Activated B cell treated with CpG ODN at 0.5 μM for 24 hours (primary cell): ENCODE results near the gene PRKCQ. TPM values are rescaled to one million over a fixed set of nuclear protein-coding genes. Genes with fewer than 3 reads are reported as not detected.

Experiments
- ATAC-seq: fragments of 200-7000 bp; cut with Tn5 transposase; one replicate; pipeline ENCODE4 v1.10.0; 2021; ENCODE audit warnings: low read depth, mild to moderate bottlenecking, moderate library complexity
- CTCF ChIA-PET: fragments of 350-600 bp; sonication (Branson Sonifier 250); formaldehyde crosslinking; loops from one replicate; lab custom pipeline; 2021; ENCODE audit warnings: antibody characterized with exemption; lab: Charles Lee
- POLR2A ChIA-PET: fragments of 350-600 bp; sonication (Branson Sonifier 250); formaldehyde crosslinking; loops from one replicate; lab custom pipeline; 2021; ENCODE audit warnings: antibody characterized with exemption; lab: Charles Lee
- DNase-seq: peaks from one replicate; pipeline ENCODE4 v3.0.0; 2022
- H3K27ac Mint-ChIP-seq: one replicate; pipeline ENCODE4 v1.8.0; 2020; ENCODE audit warnings: mixed read lengths
- H3K27me3 Mint-ChIP-seq: one replicate; pipeline ENCODE4 v1.8.0; 2021; ENCODE audit warnings: mixed read lengths
- H3K36me3 Mint-ChIP-seq: one replicate; pipeline ENCODE4 v1.8.0; 2021; ENCODE audit warnings: low read depth, mixed read lengths
- H3K4me1 Mint-ChIP-seq: one replicate; pipeline ENCODE4 v1.8.0; 2021; ENCODE audit warnings: mixed read lengths
- H3K4me3 Mint-ChIP-seq: one replicate; pipeline ENCODE4 v1.8.0; 2020; ENCODE audit warnings: mild to moderate bottlenecking, mixed read lengths
- H3K9me3 Mint-ChIP-seq: one replicate; pipeline ENCODE4 v1.8.0; 2020; ENCODE audit warnings: mixed read lengths
- CTCF ChIP-seq: fragments of 200-600 bp; IDR thresholded peaks from one replicate; pipeline ENCODE4 v1.8.0; 2022; ENCODE audit warnings: antibody characterized with exemption, mild to moderate bottlenecking
- intact Hi-C: fragments of 100-400 bp; cut with micrococcal nuclease; formaldehyde crosslinking; loops from one replicate; pipeline ENCODE4 v1.15.1; 2024
- total RNA-seq: library from RNA; stranded (reverse); gene quantifications from 2 replicates; pipeline ENCODE4 v1.2.3, GENCODE V29; 2022

Gene PRKCQ
- total RNA-seq, 1 donor from 2014 or later = 0.11 TPM

- Mint-ChIP-seq H3K36me3 (no peaks in the 10 kb centered on the region), H3K4me1 (peaks cover 2% of the 10 kb centered on the region), H3K4me3 (no peak overlapping the region), H3K27ac (no peak overlapping the region), H3K27me3 (peaks cover 4% of the 10 kb centered on the region), H3K9me3 (no peaks in the 10 kb centered on the region)
- ChIA-PET POLR2A (no interaction called here), CTCF (no interaction called here)
- no peak for DNase-seq
- ATAC-seq = no peak
- intact Hi-C loops = no loop called here
- TF ChIP-seq CTCF = no peak
Measured at GRCh38 chr10:6590100-6590499, 10.0 kb upstream of the PRKCQ start.

DNA sequence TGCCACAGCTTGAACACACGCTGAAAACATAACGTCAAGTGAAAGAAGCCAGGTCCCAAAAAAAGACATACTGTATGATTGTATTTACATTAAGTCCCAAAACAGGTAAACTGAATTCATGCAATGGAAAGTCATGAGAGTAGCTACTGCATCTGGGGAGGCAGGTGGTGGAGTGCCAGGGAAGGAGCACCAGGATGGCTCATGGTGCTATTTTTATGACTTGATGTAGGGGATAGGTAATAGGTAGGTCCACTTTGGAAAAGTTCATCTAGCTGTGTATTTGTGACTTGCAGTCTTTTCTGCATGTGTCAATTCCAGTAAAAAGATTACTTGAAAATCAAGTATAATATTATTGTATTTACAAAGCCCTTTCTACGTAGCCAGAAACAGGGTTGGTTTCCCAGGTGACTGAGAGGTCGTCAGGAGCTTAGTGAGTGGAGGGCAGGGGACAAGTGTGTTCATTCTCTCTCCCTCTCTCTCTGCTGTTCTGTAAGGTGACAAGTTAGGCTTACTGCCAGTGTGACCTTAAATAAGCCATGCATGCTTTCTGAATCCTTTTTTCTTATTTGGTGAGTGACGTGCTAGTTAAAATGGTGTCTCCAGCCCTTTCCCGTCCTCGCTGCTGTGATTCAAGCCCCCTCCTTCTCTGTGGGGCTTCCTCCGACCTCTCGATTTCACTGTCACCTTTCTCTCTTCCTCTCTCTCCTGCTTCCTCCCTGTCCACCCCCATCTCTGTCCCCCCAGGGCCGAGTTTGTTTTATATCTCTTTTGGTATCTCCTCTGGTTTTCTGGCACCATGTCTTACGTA, 9.4 kb upstream of the PRKCQ start:
- ChIA-PET POLR2A (interaction anchor here (0.5 kb wide), 1 partner anchor 1054 kb away, joined by 6 read pairs; no protein-coding TSS in a partner anchor), CTCF (no interaction called here)
- ATAC-seq (no peak), DNase-seq (no peak)
- no peak for TF ChIP-seq CTCF
- H3K36me3 Mint-ChIP-seq = no peaks in the 10 kb centered on the region
- no peaks in the 10 kb centered on the region for H3K9me3 Mint-ChIP-seq
- H3K4me3 Mint-ChIP-seq = no peak overlapping the region
- no peak overlapping the region for H3K27ac Mint-ChIP-seq
- intact Hi-C loops = no loop called here
- H3K27me3 Mint-ChIP-seq = peaks cover 3% of the 10 kb centered on the region
- peaks cover 2% of the 10 kb centered on the region for H3K4me1 Mint-ChIP-seq

DNA sequence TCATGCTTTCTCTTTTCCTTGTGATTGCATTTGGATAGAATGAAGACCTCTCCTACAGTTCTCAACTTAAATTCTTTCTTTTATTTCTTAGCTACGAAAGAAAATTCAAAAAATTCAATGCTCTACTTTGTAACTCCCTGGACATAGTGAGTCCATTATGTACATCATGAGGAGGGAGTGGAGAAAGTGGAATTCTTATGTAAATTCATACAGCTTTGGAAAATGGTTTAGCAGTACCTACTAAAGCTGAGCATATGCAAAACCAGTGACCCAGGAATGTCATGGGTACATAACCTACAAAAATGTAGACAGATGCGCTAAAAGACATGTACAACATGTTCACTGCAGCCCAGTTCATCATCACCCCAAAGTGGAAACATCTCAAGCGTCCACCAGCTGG, 8.8 kb upstream of the PRKCQ start:
- CTCF ChIA-PET = no interaction called here
- H3K9me3 Mint-ChIP-seq = no peaks in the 10 kb centered on the region
- H3K36me3 Mint-ChIP-seq = no peaks in the 10 kb centered on the region
- H3K4me1 Mint-ChIP-seq = peaks cover 2% of the 10 kb centered on the region
- no peak overlapping the region for H3K27ac Mint-ChIP-seq
- POLR2A ChIA-PET = no interaction called here
- TF ChIP-seq CTCF = no peak
- DNase-seq (no peak), ATAC-seq (no peak)
- H3K27me3 Mint-ChIP-seq = peaks cover 2% of the 10 kb centered on the region
- intact Hi-C loops = no loop called here
- H3K4me3 Mint-ChIP-seq = no peak overlapping the region

GRCh38 chr10:6588082-6588481, 8.0 kb upstream of the PRKCQ start:
- Mint-ChIP-seq H3K9me3 (no peaks in the 10 kb centered on the region), H3K27ac (no peak overlapping the region), H3K4me3 (no peak overlapping the region), H3K36me3 (no peaks in the 10 kb centered on the region), H3K4me1 (peaks cover 2% of the 10 kb centered on the region), H3K27me3 (peaks cover under 1% of the 10 kb centered on the region)
- POLR2A ChIA-PET = no interaction called here
- TF ChIP-seq CTCF = no peak
- no peak for ATAC-seq
- intact Hi-C loops = no loop called here
- CTCF ChIA-PET = no interaction called here
- no peak for DNase-seq

- intact Hi-C loops = no loop called here
- H3K27me3 Mint-ChIP-seq = peaks cover 8% of the 10 kb centered on the region
- ChIA-PET CTCF (no interaction called here), POLR2A (no interaction called here)
- H3K9me3 Mint-ChIP-seq = no peaks in the 10 kb centered on the region
- DNase-seq (no peak), ATAC-seq (no peak)
- no peak overlapping the region for H3K4me3 Mint-ChIP-seq
- H3K27ac Mint-ChIP-seq = no peak overlapping the region
- no peak for TF ChIP-seq CTCF
- H3K36me3 Mint-ChIP-seq = no peaks in the 10 kb centered on the region
- H3K4me1 Mint-ChIP-seq = no peaks in the 10 kb centered on the region
Measured at GRCh38 chr10:6586501-6586900, 6.4 kb upstream of the PRKCQ start.
